GM19035 (cell line): Measurements from ENCODE around the gene EVA1A.

Source experiments
- ATAC-seq: cut with Tn5 transposase; IDR thresholded peaks from one replicate; pipeline ENCODE4 v1.9.1; 2021; ENCODE audit not compliant: unreplicated experiment

Gene EVA1A

GRCh38 chr2:75560768-75561565 lies at the start of gene EVA1A:
TSS of gene EVA1A (minus strand) at chr2:75560939. CDS start at chr2:75518140, 42,799 bp downstream.
- no peak for ATAC-seq

- ATAC-seq, result no peak
Observed at GRCh38 chr2:75609937-75610508, 49.3 kb upstream of the EVA1A start.

GRCh38 chr2:75609334-75609689 lies 48.6 kb upstream of the EVA1A start:
- ATAC-seq, result no peak

GRCh38 chr2:75608684-75609333 lies 48.1 kb upstream of the EVA1A start:
- ATAC-seq, result peak; percentile 86

- ATAC-seq, result no peak
Observed at GRCh38 chr2:75607988-75608683, 47.4 kb upstream of the EVA1A start.

GRCh38 chr2:75607400-75607798 lies 46.7 kb upstream of the EVA1A start:
- ATAC-seq, result no peak

- ATAC-seq, result no peak
Observed at GRCh38 chr2:75606761-75607399, 46.1 kb upstream of the EVA1A start.

GRCh38 chr2:75605770-75606529 lies 45.2 kb upstream of the EVA1A start:
- no peak for ATAC-seq

GRCh38 chr2:75604484-75604883 lies 43.7 kb upstream of the EVA1A start:
- no peak for ATAC-seq

- ATAC-seq, result no peak
Observed at GRCh38 chr2:75603477-75603876, 42.7 kb upstream of the EVA1A start.

- no peak for ATAC-seq
Observed at GRCh38 chr2:75602724-75603342, 42.1 kb upstream of the EVA1A start.

- ATAC-seq, result no peak
Observed at GRCh38 chr2:75600461-75601011, 39.8 kb upstream of the EVA1A start.

- no peak for ATAC-seq
Observed at GRCh38 chr2:75598589-75599155, 37.9 kb upstream of the EVA1A start.

GRCh38 chr2:75597949-75598348 lies 37.2 kb upstream of the EVA1A start:
- no peak for ATAC-seq

- no peak for ATAC-seq
Observed at GRCh38 chr2:75596784-75597183, 36.0 kb upstream of the EVA1A start.

GRCh38 chr2:75595541-75596395 lies 35.0 kb upstream of the EVA1A start:
- ATAC-seq, result no peak

- ATAC-seq, result no peak
Observed at GRCh38 chr2:75594596-75594995, 33.9 kb upstream of the EVA1A start.

- no peak for ATAC-seq
Observed at GRCh38 chr2:75592888-75593287, 32.1 kb upstream of the EVA1A start.
